A673 (cell line): ENCODE data around the gene POU3F1. TPM values are rescaled to one million over a fixed set of nuclear protein-coding genes. Genes with fewer than 3 reads are reported as not detected.

ENCODE experiments used
- BruUV-seq: library from RNA; stranded (reverse); fragments of 400-500 nt; replicated peaks from 2 replicates; lab custom pipeline; 2021; lab: Mats Ljungman, UMichigan
- CTCF ChIA-PET: fragments of 300-600 bp; sonication (Branson Sonifier 250); formaldehyde crosslinking; loops from one replicate; lab custom pipeline; 2022; ENCODE audit warnings: antibody characterized with exemption; lab: Charles Lee
- POLR2A ChIA-PET: fragments of 300-600 bp; sonication (Branson Sonifier 250); formaldehyde crosslinking; loops from one replicate; lab custom pipeline; 2022; ENCODE audit warnings: antibody characterized with exemption; ENCODE audit not compliant: low non-redundant PET; lab: Charles Lee
- DNase-seq: peaks from one replicate; pipeline ENCODE4 v3.0.0-alpha.2; 2015; ENCODE audit warnings: low spot score
- H3K27ac ChIP-seq: fragments of 200-600 bp; sonication (generic); 2 replicates; pipeline ENCODE4 v1.5.1; 2016; ENCODE audit warnings: mixed run types, low read depth, mild to moderate bottlenecking, mixed read lengths, antibody characterized with exemption, low read length; ENCODE audit not compliant: poor library complexity, severe bottlenecking
- H3K27me3 ChIP-seq: fragments of 200-600 bp; sonication (generic); replicated peaks from 2 replicates; pipeline ENCODE4 v1.6.1; 2017; ENCODE audit warnings: mixed run types, low read depth, mild to moderate bottlenecking, mixed read lengths, antibody characterized with exemption, low read length; ENCODE audit not compliant: insufficient read depth, poor library complexity
- H3K36me3 ChIP-seq: fragments of 200-600 bp; sonication (generic); 2 replicates; pipeline ENCODE4 v1.6.1; 2016; ENCODE audit warnings: mixed run types, mild to moderate bottlenecking, mixed read lengths, antibody characterized with exemption, low read length; ENCODE audit not compliant: insufficient read depth, poor library complexity, severe bottlenecking
- H3K4me1 ChIP-seq: fragments of 200-600 bp; sonication (generic); 2 replicates; pipeline ENCODE4 v1.6.1; 2017; ENCODE audit warnings: mixed run types, mild to moderate bottlenecking, mixed read lengths, antibody characterized with exemption, low read length; ENCODE audit not compliant: insufficient read depth, poor library complexity, severe bottlenecking
- H3K4me3 ChIP-seq: fragments of 200-600 bp; sonication (generic); 2 replicates; pipeline ENCODE4 v1.5.1; 2016; ENCODE audit warnings: low read depth, mixed run types, mild to moderate bottlenecking, mixed read lengths, low read length; ENCODE audit not compliant: poor library complexity, severe bottlenecking
- H3K9me3 ChIP-seq: fragments of 200-600 bp; sonication (generic); 2 replicates; pipeline ENCODE4 v1.6.1; 2016; ENCODE audit warnings: mixed run types, low read depth, mild to moderate bottlenecking, mixed read lengths, antibody characterized with exemption, low read length; ENCODE audit not compliant: poor library complexity, severe bottlenecking
- EZH2 ChIP-seq: fragments of 200-600 bp; sonication (generic); IDR thresholded peaks from 2 replicates; pipeline ENCODE4 v1.6.1; 2017; ENCODE audit warnings: borderline replicate concordance, low read depth, mild to moderate bottlenecking, mixed read lengths, antibody characterized with exemption, low read length; ENCODE audit not compliant: poor library complexity, severe bottlenecking
- intact Hi-C: fragments of 100-400 bp; cut with micrococcal nuclease; formaldehyde crosslinking; loops from one replicate; pipeline ENCODE4 v1.10.0; 2022; ENCODE audit not compliant: unreplicated experiment
- total RNA-seq: library from RNA; stranded (reverse); gene quantifications from 2 replicates; pipeline ENCODE4 v1.2.3, GENCODE V29; 2021
- TF ChIP-seq, protein P1 (sequence below): fragments of 300-800, 200-600 bp; sonication (generic); conservative IDR thresholded peaks from 2 replicates; pipeline ENCODE4 v1.5.1; 2017; ENCODE audit warnings: low read depth, mild to moderate bottlenecking, antibody characterized with exemption, low read length, moderate library complexity, mixed read lengths

The POU3F1 gene
- total RNA-seq, 1 experiment from 2014 or later = 92.9 TPM

DNA sequence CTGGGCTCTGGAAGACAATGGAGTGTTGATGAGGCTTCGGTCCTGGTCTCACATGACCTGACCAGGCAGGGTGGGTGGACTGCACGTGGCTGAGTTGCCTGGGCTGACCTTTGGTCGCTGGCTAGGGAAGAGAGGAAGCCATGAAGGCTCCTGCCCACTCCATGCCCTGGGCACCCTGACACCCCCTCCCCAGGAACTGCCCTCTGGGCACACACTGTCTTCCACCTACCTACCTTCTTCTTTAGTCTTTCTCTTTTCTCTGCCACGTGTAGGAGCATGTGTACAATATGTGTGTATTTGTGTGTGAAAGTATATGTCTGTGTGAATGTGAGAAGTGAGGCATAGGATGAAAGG, 15.1 kb downstream of the POU3F1 start:
- Histone ChIP-seq H3K36me3 (peaks cover under 1% of the 10 kb centered on the region), H3K4me1 (peaks cover 49% of the 10 kb centered on the region), H3K9me3 (no peaks in the 10 kb centered on the region), H3K4me3 (no peak overlapping the region), H3K27me3 (no peaks in the 10 kb centered on the region), H3K27ac (peak overlapping the region; percentile 95)
- POLR2A ChIA-PET = no interaction called here
- BruUV-seq = no TSS peak
- intact Hi-C loops = no loop called here
- CTCF ChIA-PET = no interaction called here
- DNase-seq = no peak
- no peak for TF ChIP-seq EZH2
- TF ChIP-seq, protein P1, sequence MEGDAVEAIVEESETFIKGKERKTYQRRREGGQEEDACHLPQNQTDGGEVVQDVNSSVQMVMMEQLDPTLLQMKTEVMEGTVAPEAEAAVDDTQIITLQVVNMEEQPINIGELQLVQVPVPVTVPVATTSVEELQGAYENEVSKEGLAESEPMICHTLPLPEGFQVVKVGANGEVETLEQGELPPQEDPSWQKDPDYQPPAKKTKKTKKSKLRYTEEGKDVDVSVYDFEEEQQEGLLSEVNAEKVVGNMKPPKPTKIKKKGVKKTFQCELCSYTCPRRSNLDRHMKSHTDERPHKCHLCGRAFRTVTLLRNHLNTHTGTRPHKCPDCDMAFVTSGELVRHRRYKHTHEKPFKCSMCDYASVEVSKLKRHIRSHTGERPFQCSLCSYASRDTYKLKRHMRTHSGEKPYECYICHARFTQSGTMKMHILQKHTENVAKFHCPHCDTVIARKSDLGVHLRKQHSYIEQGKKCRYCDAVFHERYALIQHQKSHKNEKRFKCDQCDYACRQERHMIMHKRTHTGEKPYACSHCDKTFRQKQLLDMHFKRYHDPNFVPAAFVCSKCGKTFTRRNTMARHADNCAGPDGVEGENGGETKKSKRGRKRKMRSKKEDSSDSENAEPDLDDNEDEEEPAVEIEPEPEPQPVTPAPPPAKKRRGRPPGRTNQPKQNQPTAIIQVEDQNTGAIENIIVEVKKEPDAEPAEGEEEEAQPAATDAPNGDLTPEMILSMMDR = no peak

DNA sequence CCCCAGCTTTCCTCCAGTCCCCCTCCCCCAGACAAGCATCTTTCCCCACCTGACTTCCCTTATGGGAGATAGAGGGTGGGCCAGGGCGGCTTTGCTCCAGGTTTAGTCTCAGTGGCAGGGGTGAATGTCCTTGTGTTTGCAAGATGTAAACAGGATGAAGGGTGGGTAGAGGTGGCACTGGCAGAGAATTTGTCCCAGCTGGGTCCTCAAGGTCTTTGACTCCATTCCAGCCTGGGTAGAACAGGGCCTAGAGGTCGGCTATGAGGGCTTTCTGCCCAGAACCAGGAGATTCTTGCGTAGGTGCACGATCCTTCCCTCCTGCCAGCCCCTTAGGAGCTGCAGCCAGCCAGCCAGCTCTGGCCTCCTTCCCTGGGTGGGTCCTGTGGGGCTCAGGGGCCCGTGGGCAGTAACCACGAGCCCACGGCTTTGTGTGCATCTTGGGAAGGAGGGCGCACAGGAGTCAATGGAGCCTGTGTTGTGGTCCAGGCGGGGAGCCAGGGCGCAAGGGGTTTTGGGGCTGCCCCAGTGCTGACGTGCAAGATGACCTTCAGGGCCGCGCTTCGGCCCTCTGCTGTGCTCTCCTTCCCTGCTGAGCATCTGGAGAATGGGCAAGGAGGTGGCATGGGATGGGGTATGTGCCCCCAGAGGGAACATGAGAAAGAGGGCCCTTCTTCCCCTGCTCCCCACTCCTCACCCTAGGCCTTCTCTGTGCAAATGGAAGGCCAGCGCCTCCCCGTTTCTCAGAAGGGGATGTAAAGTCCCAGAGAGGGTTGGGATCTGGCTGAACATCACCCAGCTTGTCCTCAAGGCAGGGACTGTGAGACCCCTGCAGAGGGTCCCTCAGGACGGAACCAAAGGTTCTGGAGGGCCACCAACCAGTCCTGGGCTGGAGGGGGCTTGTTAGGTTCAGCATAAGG, 15.7 kb downstream of the POU3F1 start:
- no peak overlapping the region for H3K4me3 ChIP-seq
- H3K27me3 ChIP-seq = no peaks in the 10 kb centered on the region
- H3K9me3 ChIP-seq = no peaks in the 10 kb centered on the region
- no peak for DNase-seq
- BruUV-seq = no TSS peak
- peak overlapping the region; percentile 95 for H3K27ac ChIP-seq
- peaks cover 55% of the 10 kb centered on the region for H3K4me1 ChIP-seq
- intact Hi-C loops = no loop called here
- no peak for TF ChIP-seq EZH2
- TF ChIP-seq, protein P1 = no peak
- H3K36me3 ChIP-seq = peaks cover 7% of the 10 kb centered on the region
- CTCF ChIA-PET = no interaction called here
- POLR2A ChIA-PET = interaction anchor here (0.6 to 0.9 kb wide), 5 partner anchors 10 to 496 kb away, joined by 3 to 4 read pairs (median 3); no protein-coding TSS in a partner anchor

GRCh38 chr1:38029685-38030511, 16.7 kb downstream of the POU3F1 start:
- peak overlapping the region; percentile 95 for H3K27ac ChIP-seq
- intact Hi-C loops = loop anchor here (5.0 to 10.0 kb wide), 3 partner anchors 265 to 787 kb away; no protein-coding TSS in a partner anchor
- no TSS peak for BruUV-seq

More at GRCh38 chr1:38029685-38030511, 16.7 kb downstream of the POU3F1 start:
- Histone ChIP-seq H3K27me3 (no peaks in the 10 kb centered on the region), H3K4me3 (peak overlapping the region; percentile 6), H3K4me1 (peaks cover 64% of the 10 kb centered on the region), H3K9me3 (no peaks in the 10 kb centered on the region), H3K36me3 (peaks cover 11% of the 10 kb centered on the region)
- TF ChIP-seq EZH2 = no peak
- TF ChIP-seq, protein P1 = no peak
- ChIA-PET CTCF (interaction anchor here (0.7 to 0.9 kb wide), 3 partner anchors 11 to 806 kb away, joined by 3 to 6 read pairs (median 4); no protein-coding TSS in a partner anchor), POLR2A (interaction anchor here (0.6 to 0.9 kb wide), 6 partner anchors 11 to 698 kb away, joined by 3 to 4 read pairs (median 3); no protein-coding TSS in a partner anchor)
- peak; percentile 85 for DNase-seq
